Liver (tissue), 3 donors: ENCODE measurements around the gene C10orf120.

Experiments
- CTCF ChIP-seq: fragments of 150-350 bp; IDR thresholded peaks from 2 replicates; pipeline ENCODE4 v1.5.1; 2017; ENCODE audit warnings: improper control_type of control experiment, low read depth, low read length; ENCODE audit not compliant: missing input control
- EGR1 ChIP-seq, 2 donors: IDR thresholded peaks; 2 replicates each; pipeline ENCODE4 v1.6.1; 2016 to 2018; ENCODE audit warnings: antibody characterized with exemption in 2 of 2, low read depth in 2 of 2
- FOXA1 ChIP-seq: IDR thresholded peaks from 2 replicates; pipeline ENCODE4 v1.6.1; 2016; ENCODE audit warnings: antibody characterized with exemption
- JUND ChIP-seq, 2 donors: IDR thresholded peaks; 2 replicates each; pipeline ENCODE4 v1.6.1; 2016; ENCODE audit warnings: antibody characterized with exemption in 2 of 2
- MAX ChIP-seq: IDR thresholded peaks from 2 replicates; pipeline ENCODE4 v1.6.1; 2016; ENCODE audit warnings: antibody characterized with exemption
- NR2F2 ChIP-seq: IDR thresholded peaks from 2 replicates; pipeline ENCODE4 v1.6.1; 2016; ENCODE audit warnings: antibody characterized with exemption
- RAD21 ChIP-seq, 2 donors: IDR thresholded peaks; 2 replicates each; pipeline ENCODE4 v1.6.1; 2016; ENCODE audit warnings: antibody characterized with exemption in 2 of 2, mild to moderate bottlenecking in 2 of 2
- REST ChIP-seq: IDR thresholded peaks from 2 replicates; pipeline ENCODE4 v1.6.1; 2016; ENCODE audit warnings: antibody characterized with exemption, mild to moderate bottlenecking
- RXRA ChIP-seq, 2 donors: IDR thresholded peaks; 2 replicates each; pipeline ENCODE4 v1.6.1; 2017 to 2018; ENCODE audit warnings: antibody characterized with exemption in 2 of 2, mild to moderate bottlenecking in 1 of 2
- SP1 ChIP-seq: IDR thresholded peaks from 2 replicates; pipeline ENCODE4 v1.6.1; 2018; ENCODE audit warnings: antibody characterized with exemption, mild to moderate bottlenecking
- TAF1 ChIP-seq: conservative IDR thresholded peaks from 2 replicates; pipeline ENCODE4 v1.6.1; 2016; ENCODE audit warnings: antibody characterized with exemption, mild to moderate bottlenecking
- YY1 ChIP-seq: IDR thresholded peaks from 2 replicates; pipeline ENCODE4 v1.6.1; 2016; ENCODE audit warnings: antibody characterized with exemption, mild to moderate bottlenecking
- ZBTB33 ChIP-seq: IDR thresholded peaks from 2 replicates; pipeline ENCODE4 v1.6.1; 2016; ENCODE audit warnings: antibody characterized with exemption
- donor health status: healthy.
- donor health status: healthy.

- TF ChIP-seq CTCF = no peak
- TF ChIP-seq YY1 = no peak
- TF ChIP-seq JUND (IDR thresholded peaks at IDR 0.05) = no peak
- no peak for TF ChIP-seq TAF1
- no peak for TF ChIP-seq RAD21 (IDR thresholded peaks at IDR 0.05)
- no peak for TF ChIP-seq FOXA1
- TF ChIP-seq RXRA (IDR thresholded peaks at IDR 0.05) = no peak
- no peak for TF ChIP-seq REST
- no peak for TF ChIP-seq MAX
- TF ChIP-seq SP1 = no peak
- TF ChIP-seq EGR1 (IDR thresholded peaks at IDR 0.05; ENCODE audit: low read depth in 2 of 2) = no peak
- no peak for TF ChIP-seq NR2F2
- TF ChIP-seq ZBTB33 = no peak
Observed at GRCh38 chr10:122709971-122710370, 10.3 kb upstream of the C10orf120 start.
